ENCODE measurements around the gene CD2. TPM values are rescaled to one million over a fixed set of nuclear protein-coding genes. Genes with fewer than 3 reads are reported as not detected.

Gene CD2
- total RNA-seq, 1 experiment from 2014 or later, result not detected

GRCh38 chr1:116769561-116769977 lies 15.3 kb downstream of the CD2 start:
- DNase-seq (ENCODE audit: low spot score), result no peak
- in situ Hi-C loops (cut with HindIII; ENCODE audit: low sequenced_read_pairs), result no loop called here

- no peak for DNase-seq (ENCODE audit: low spot score)
- in situ Hi-C loops (cut with HindIII; ENCODE audit: low sequenced_read_pairs), result no loop called here
These were observed 15.8 kb downstream of the CD2 start for GRCh38 chr1:116769994-116770393.

- no peak for DNase-seq (ENCODE audit: low spot score)
- in situ Hi-C loops (cut with HindIII; ENCODE audit: low sequenced_read_pairs), result no loop called here
These were observed 16.4 kb downstream of the CD2 start for GRCh38 chr1:116770625-116771024.

- no peak for DNase-seq (ENCODE audit: low spot score)
- in situ Hi-C loops (cut with HindIII; ENCODE audit: low sequenced_read_pairs), result no loop called here
These were observed 17.9 kb downstream of the CD2 start for GRCh38 chr1:116771997-116772647.

GRCh38 chr1:116772648-116773045 lies 18.4 kb downstream of the CD2 start:
- in situ Hi-C loops (cut with HindIII; ENCODE audit: low sequenced_read_pairs), result no loop called here
- DNase-seq (ENCODE audit: low spot score), result no peak

GRCh38 chr1:116775116-116775752 lies 21.0 kb downstream of the CD2 start:
- no peak for DNase-seq (ENCODE audit: low spot score)
- in situ Hi-C loops (cut with HindIII; ENCODE audit: low sequenced_read_pairs), result no loop called here

- in situ Hi-C loops (cut with HindIII; ENCODE audit: low sequenced_read_pairs), result no loop called here
- DNase-seq (ENCODE audit: low spot score), result no peak
These were observed 23.9 kb downstream of the CD2 start for GRCh38 chr1:116777831-116778830.

- DNase-seq (ENCODE audit: low spot score), result no peak
- in situ Hi-C loops (cut with HindIII; ENCODE audit: low sequenced_read_pairs), result no loop called here
These were observed 26.8 kb downstream of the CD2 start for GRCh38 chr1:116781034-116781433.

- DNase-seq (ENCODE audit: low spot score), result no peak
- in situ Hi-C loops (cut with HindIII; ENCODE audit: low sequenced_read_pairs), result no loop called here
These were observed 30.8 kb downstream of the CD2 start for GRCh38 chr1:116785006-116785405.

- no peak for DNase-seq (ENCODE audit: low spot score)
- in situ Hi-C loops (cut with HindIII; ENCODE audit: low sequenced_read_pairs), result no loop called here
These were observed 31.8 kb downstream of the CD2 start for GRCh38 chr1:116786049-116786448.

GRCh38 chr1:116791727-116792126 lies 37.5 kb downstream of the CD2 start:
- DNase-seq (ENCODE audit: low spot score), result no peak
- in situ Hi-C loops (cut with HindIII; ENCODE audit: low sequenced_read_pairs), result no loop called here

- DNase-seq (ENCODE audit: low spot score), result no peak
- in situ Hi-C loops (cut with HindIII; ENCODE audit: low sequenced_read_pairs), result no loop called here
These were observed 39.2 kb downstream of the CD2 start for GRCh38 chr1:116793357-116793935.

GRCh38 chr1:116794371-116794770 lies 40.1 kb downstream of the CD2 start:
- no peak for DNase-seq (ENCODE audit: low spot score)
- in situ Hi-C loops (cut with HindIII; ENCODE audit: low sequenced_read_pairs), result no loop called here

- in situ Hi-C loops (cut with HindIII; ENCODE audit: low sequenced_read_pairs), result no loop called here
- no peak for DNase-seq (ENCODE audit: low spot score)
These were observed 40.7 kb downstream of the CD2 start for GRCh38 chr1:116794804-116795481.

GRCh38 chr1:116795482-116795829 lies 41.2 kb downstream of the CD2 start:
- in situ Hi-C loops (cut with HindIII; ENCODE audit: low sequenced_read_pairs), result no loop called here
- no peak for DNase-seq (ENCODE audit: low spot score)

GRCh38 chr1:116804736-116805135 lies 50.5 kb downstream of the CD2 start:
- in situ Hi-C loops (cut with HindIII; ENCODE audit: low sequenced_read_pairs), result no loop called here
- DNase-seq (ENCODE audit: low spot score), result no peak

- no peak for DNase-seq (ENCODE audit: low spot score)
- in situ Hi-C loops (cut with HindIII; ENCODE audit: low sequenced_read_pairs), result no loop called here
These were observed 51.2 kb downstream of the CD2 start for GRCh38 chr1:116805398-116805797.

GRCh38 chr1:116806245-116806644 lies 52.0 kb downstream of the CD2 start:
- DNase-seq (ENCODE audit: low spot score), result no peak
- in situ Hi-C loops (cut with HindIII; ENCODE audit: low sequenced_read_pairs), result no loop called here

GRCh38 chr1:116806671-116807070 lies 52.4 kb downstream of the CD2 start:
- DNase-seq (ENCODE audit: low spot score), result no peak
- in situ Hi-C loops (cut with HindIII; ENCODE audit: low sequenced_read_pairs), result no loop called here
